OCI-M1 (cell line): ENCODE results near the gene RPS29.
A peak's percentile ranks its signal among the peaks of the same experiment; 100 is the strongest.

Experiments
- DNase-seq: peaks from one replicate; lab custom pipeline; 2025; lab: John Stamatoyannopoulos, UW

Gene RPS29

DNA sequence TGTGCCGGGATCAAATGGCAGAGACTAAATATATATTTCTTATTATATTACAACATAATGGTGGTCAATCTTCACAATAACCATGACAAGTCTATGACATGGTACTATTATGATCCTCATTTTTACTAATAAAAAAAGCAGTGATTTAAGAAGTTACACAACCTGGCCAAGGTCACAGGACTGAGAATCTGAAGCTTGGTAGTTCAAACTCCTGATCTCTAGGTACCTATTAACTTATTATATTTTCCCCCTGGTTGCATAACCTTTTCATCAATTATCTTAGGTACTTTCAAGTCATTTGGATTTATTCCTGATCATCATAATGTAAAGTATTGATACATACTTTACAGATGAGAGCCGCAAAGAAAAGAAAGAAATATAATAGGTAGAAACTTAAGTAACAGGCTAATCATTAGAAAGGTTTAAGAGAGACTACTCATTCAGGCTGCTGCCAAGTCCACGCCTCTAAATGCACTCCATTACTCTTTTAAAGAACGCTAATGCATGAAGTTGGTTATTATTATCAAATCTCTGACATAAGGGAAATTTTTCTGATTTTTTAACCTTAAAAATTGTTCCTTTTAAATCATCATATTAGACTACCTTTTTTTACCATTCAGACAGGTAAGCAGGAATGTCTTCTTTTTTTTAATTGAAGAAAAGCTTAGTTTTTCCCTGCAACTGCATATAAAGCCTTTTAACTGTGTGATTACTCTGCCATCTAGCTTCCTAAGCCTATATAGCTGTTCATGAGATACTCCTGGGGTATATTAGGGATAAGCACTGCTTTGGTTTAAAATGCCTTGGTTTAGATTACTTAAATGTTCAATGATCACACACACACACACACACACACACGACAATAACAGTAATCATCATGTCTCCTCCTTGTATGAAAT is 35.6 kb downstream of the RPS29 start:
- DNase-seq = peak; percentile 28

GRCh38 chr14:49549881-49550280 is 36.3 kb downstream of the RPS29 start:
- no peak for DNase-seq

GRCh38 chr14:49549446-49549845 is 36.7 kb downstream of the RPS29 start:
- DNase-seq = no peak

- no peak for DNase-seq
Observed at GRCh38 chr14:49546766-49547165, 39.4 kb downstream of the RPS29 start.

DNA sequence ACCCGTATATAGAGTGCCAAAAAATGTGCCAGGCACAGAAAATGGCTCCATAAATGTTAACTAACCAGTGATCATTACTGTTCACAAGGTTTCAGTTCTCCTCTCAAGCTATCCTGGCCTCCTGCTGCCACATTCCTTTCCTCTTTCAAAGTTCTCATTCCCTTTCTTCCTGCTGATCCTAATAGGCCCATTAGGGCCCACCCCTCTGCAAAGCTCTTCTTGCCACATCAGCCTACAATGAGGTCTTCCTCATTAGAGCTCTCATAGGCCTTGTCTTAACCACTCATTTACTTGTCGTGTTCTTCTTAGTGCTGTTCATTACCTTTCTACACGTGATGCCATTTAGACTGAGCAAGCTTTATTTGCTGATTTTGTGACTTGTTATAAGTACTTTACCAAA is 40.5 kb downstream of the RPS29 start:
- DNase-seq = no peak

DNA sequence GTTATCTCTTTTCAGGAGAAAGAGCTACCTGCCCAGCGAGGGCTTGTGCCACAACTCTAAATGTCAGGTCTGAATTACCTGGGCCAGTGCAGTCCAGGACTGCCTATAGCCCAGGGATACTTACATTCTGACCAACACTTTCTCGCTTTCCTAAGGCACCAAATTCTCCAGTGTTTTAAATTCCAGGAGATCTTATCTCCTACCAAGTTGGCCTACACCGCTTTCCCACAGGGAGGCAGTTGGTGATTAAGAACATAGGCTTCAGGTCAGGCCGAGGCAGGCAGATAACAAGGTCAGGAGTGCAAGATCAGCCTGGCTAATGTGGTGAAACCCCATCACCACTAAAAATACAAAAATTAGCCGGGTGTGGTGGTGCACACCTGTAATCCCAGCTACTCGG is 41.1 kb downstream of the RPS29 start:
- DNase-seq = no peak

DNA sequence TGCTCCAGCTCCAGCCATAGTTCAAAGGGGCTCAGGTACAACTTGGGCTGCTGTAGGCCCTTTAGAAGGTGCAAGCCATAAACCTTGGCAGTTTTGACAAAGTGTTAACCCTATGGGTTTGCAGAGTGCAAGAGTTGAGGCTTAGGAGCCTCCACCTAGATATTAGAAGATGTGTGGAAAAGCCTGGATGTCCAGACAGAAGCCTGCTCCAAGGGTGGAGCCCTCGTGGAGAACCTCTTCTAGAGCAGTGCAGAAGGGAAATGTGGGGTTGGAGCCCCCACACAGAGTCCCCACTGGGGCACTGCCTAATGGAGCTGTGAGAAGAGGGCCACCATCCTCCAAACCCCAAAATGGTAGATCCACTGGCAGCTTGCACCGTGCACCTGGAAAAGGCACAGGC is 45.1 kb downstream of the RPS29 start:
- no peak for DNase-seq

GRCh38 chr14:49538852-49539251 is 47.3 kb downstream of the RPS29 start:
- DNase-seq = no peak
